HG02973 (cell line): Measurements from ENCODE around the gene NT5E.
"Not testable (repeated sequence)": the region's sequence is repeated elsewhere in the genome, so short reads cannot be mapped to it uniquely, and the experiment has no call there.

Source experiments
- ATAC-seq: cut with Tn5 transposase; IDR thresholded peaks from one replicate; pipeline ENCODE4 v1.9.1; 2021; ENCODE audit warnings: moderate library complexity; ENCODE audit not compliant: unreplicated experiment

The NT5E gene

GRCh38 chr6:85449818-85450759 lies at the start of gene NT5E:
Gene NT5E (plus strand): TSS chr6:85450083. CDS start chr6:85450140, 57 bp downstream.
- ATAC-seq: peak; percentile 76

GRCh38 chr6:85400331-85400730 lies 49.6 kb upstream of the NT5E start:
- ATAC-seq: no peak

GRCh38 chr6:85401186-85402021 lies 48.5 kb upstream of the NT5E start:
- no peak for ATAC-seq

GRCh38 chr6:85402071-85402470 lies 47.8 kb upstream of the NT5E start:
- ATAC-seq: no peak

GRCh38 chr6:85402922-85403321 lies 47.0 kb upstream of the NT5E start:
- no peak for ATAC-seq

GRCh38 chr6:85403331-85404015 lies 46.4 kb upstream of the NT5E start:
- no peak for ATAC-seq

GRCh38 chr6:85404016-85404563 lies 45.8 kb upstream of the NT5E start:
- ATAC-seq: not testable (repeated sequence)

- ATAC-seq: no peak
Measured at GRCh38 chr6:85404564-85405174, 45.2 kb upstream of the NT5E start.

GRCh38 chr6:85405175-85405852 lies 44.6 kb upstream of the NT5E start:
- no peak for ATAC-seq

GRCh38 chr6:85405853-85406198 lies 44.1 kb upstream of the NT5E start:
- ATAC-seq: no peak

- ATAC-seq: no peak
Measured at GRCh38 chr6:85406641-85407075, 43.2 kb upstream of the NT5E start.

GRCh38 chr6:85408039-85408438 lies 41.8 kb upstream of the NT5E start:
- ATAC-seq: no peak

GRCh38 chr6:85412911-85413430 lies 36.9 kb upstream of the NT5E start:
- no peak for ATAC-seq

- no peak for ATAC-seq
Measured at GRCh38 chr6:85416049-85416448, 33.8 kb upstream of the NT5E start.

GRCh38 chr6:85416766-85417165 lies 33.1 kb upstream of the NT5E start:
- no peak for ATAC-seq

- ATAC-seq: no peak
Measured at GRCh38 chr6:85417336-85417735, 32.5 kb upstream of the NT5E start.

- no peak for ATAC-seq
Measured at GRCh38 chr6:85418059-85418458, 31.8 kb upstream of the NT5E start.

- peak; percentile 74 for ATAC-seq
Measured at GRCh38 chr6:85419046-85419759, 30.7 kb upstream of the NT5E start.

- no peak for ATAC-seq
Measured at GRCh38 chr6:85420551-85420950, 29.3 kb upstream of the NT5E start.
